HG02840 (cell line): ENCODE results near the gene ABCG5.
A peak's percentile ranks its signal among the peaks of the same experiment; 100 is the strongest.

Experiments
- ATAC-seq: cut with Tn5 transposase; IDR thresholded peaks from one replicate; pipeline ENCODE4 v1.9.1; 2021; ENCODE audit warnings: mild to moderate bottlenecking, moderate library complexity, moderate number of reproducible peaks; ENCODE audit not compliant: unreplicated experiment, low FRiP score

Gene ABCG5

GRCh38 chr2:43812947-43813346 lies 25.7 kb downstream of the ABCG5 start:
- no peak for ATAC-seq

- no peak for ATAC-seq
Measured at GRCh38 chr2:43812006-43812405, 26.6 kb downstream of the ABCG5 start.

- ATAC-seq: no peak
Measured at GRCh38 chr2:43810888-43811287, 27.8 kb downstream of the ABCG5 start.

- no peak for ATAC-seq
Measured at GRCh38 chr2:43810452-43810851, 28.2 kb downstream of the ABCG5 start.

GRCh38 chr2:43806719-43807031 lies 32.0 kb downstream of the ABCG5 start:
- ATAC-seq: no peak

- ATAC-seq: no peak
Measured at GRCh38 chr2:43803113-43803512, 35.5 kb downstream of the ABCG5 start.

GRCh38 chr2:43802135-43802534 lies 36.5 kb downstream of the ABCG5 start:
- ATAC-seq: no peak

GRCh38 chr2:43800894-43801293 lies 37.7 kb downstream of the ABCG5 start:
- no peak for ATAC-seq

GRCh38 chr2:43798300-43798699 lies 40.3 kb downstream of the ABCG5 start:
- ATAC-seq: no peak

- ATAC-seq: no peak
Measured at GRCh38 chr2:43796206-43796605, 42.4 kb downstream of the ABCG5 start.

GRCh38 chr2:43794956-43795355 lies 43.7 kb downstream of the ABCG5 start:
- ATAC-seq: no peak

GRCh38 chr2:43792653-43793052 lies 46.0 kb downstream of the ABCG5 start:
- ATAC-seq: no peak

- no peak for ATAC-seq
Measured at GRCh38 chr2:43791035-43791765, 47.4 kb downstream of the ABCG5 start.

- ATAC-seq: no peak
Measured at GRCh38 chr2:43790147-43790546, 48.5 kb downstream of the ABCG5 start.

- no peak for ATAC-seq
Measured at GRCh38 chr2:43788646-43789045, 50.0 kb downstream of the ABCG5 start.

- no peak for ATAC-seq
Measured at GRCh38 chr2:43787895-43788294, 50.7 kb downstream of the ABCG5 start.

GRCh38 chr2:43778233-43778632 lies 60.4 kb downstream of the ABCG5 start:
- ATAC-seq: no peak

- ATAC-seq: no peak
Measured at GRCh38 chr2:43777306-43777926, 61.2 kb downstream of the ABCG5 start.

- ATAC-seq: no peak
Measured at GRCh38 chr2:43776324-43776723, 62.3 kb downstream of the ABCG5 start.

- no peak for ATAC-seq
Measured at GRCh38 chr2:43774617-43775016, 64.0 kb downstream of the ABCG5 start.

- peak; percentile 98 for ATAC-seq
Measured at GRCh38 chr2:43773876-43774613, 64.6 kb downstream of the ABCG5 start, which contains the start of gene DYNC2LI1. Gene DYNC2LI1, plus strand, starts transcription at chr2:43774039. Its CDS starts 100 bp downstream, at chr2:43774139.

GRCh38 chr2:43766006-43766405 lies 72.6 kb downstream of the ABCG5 start:
- no peak for ATAC-seq
